Endodermal cell (in vitro differentiated cells): ENCODE results near the gene LCN2. TPM values are rescaled to one million over a fixed set of nuclear protein-coding genes. Genes with fewer than 3 reads are reported as not detected.

Experiments
- DNase-seq: peaks from one replicate; pipeline ENCODE4 v3.0.0-alpha.2; 2017
- H3K27ac ChIP-seq: 2 replicates; pipeline ENCODE4 v1.5.1; 2013; ENCODE audit warnings: mild to moderate bottlenecking, low read depth, low read length, moderate library complexity
- H3K27me3 ChIP-seq: 2 replicates; pipeline ENCODE4 v1.6.1; 2013; ENCODE audit warnings: mild to moderate bottlenecking, low read length, moderate library complexity; ENCODE audit not compliant: insufficient read depth, control insufficient read depth, poor library complexity, severe bottlenecking
- H3K36me3 ChIP-seq: 2 replicates; pipeline ENCODE4 v1.7.0; 2013; ENCODE audit warnings: mild to moderate bottlenecking, low read length, moderate library complexity; ENCODE audit not compliant: control insufficient read depth, insufficient read depth
- H3K4me1 ChIP-seq: one replicate; pipeline ENCODE4 v1.7.0; 2013; ENCODE audit warnings: low read length; ENCODE audit not compliant: control insufficient read depth, insufficient read depth
- H3K4me3 ChIP-seq: 2 replicates; pipeline ENCODE4 v1.5.1; 2013; ENCODE audit warnings: mild to moderate bottlenecking, low read length, moderate library complexity
- H3K9ac ChIP-seq: 2 replicates; pipeline ENCODE4 v1.6.1; 2013; ENCODE audit warnings: mild to moderate bottlenecking, low read length, moderate library complexity; ENCODE audit not compliant: poor library complexity, severe bottlenecking; ENCODE audit errors: extremely low read depth
- H3K9me3 ChIP-seq: 2 replicates; pipeline ENCODE4 v1.6.1; 2013; ENCODE audit warnings: mild to moderate bottlenecking, low read length, moderate library complexity; ENCODE audit not compliant: control insufficient read depth
- H3K27ac Mint-ChIP-seq: 2 replicates; pipeline ENCODE4 v1.8.0; 2020; ENCODE audit warnings: mixed read lengths
- H3K27me3 Mint-ChIP-seq: 2 replicates; pipeline ENCODE4 v1.8.0; 2021; ENCODE audit warnings: mild to moderate bottlenecking, mixed read lengths; ENCODE audit not compliant: insufficient read depth
- H3K36me3 Mint-ChIP-seq: 2 replicates; pipeline ENCODE4 v1.8.0; 2020; ENCODE audit warnings: low read depth, mixed read lengths
- H3K4me1 Mint-ChIP-seq: 2 replicates; pipeline ENCODE4 v1.8.0; 2020; ENCODE audit warnings: mixed read lengths
- H3K4me3 Mint-ChIP-seq: 2 replicates; pipeline ENCODE4 v1.8.0; 2020; ENCODE audit warnings: mild to moderate bottlenecking, moderate library complexity, mixed read lengths
- H3K9me3 Mint-ChIP-seq: 2 replicates; pipeline ENCODE4 v1.8.0; 2020; ENCODE audit warnings: mild to moderate bottlenecking, mixed read lengths
- WGBS, 2 experiments: methylation state at CpG; one replicate each; pipeline versions ENCODE4 v1.1.5 to v1.1.7; 2013; ENCODE audit warnings: missing lambda C conversion rate in 2 of 2, mixed read lengths in 1 of 2; ENCODE audit not compliant: insufficient coverage in 1 of 2, insufficient read length in 1 of 2; 5-methylcytosine and 5-hydroxymethylcytosine counted together
- total RNA-seq, 2 donors: library from RNA; stranded (reverse); fragmentation: NEBNext Ultra II Directional in 1 of 2; extraction: Animal tissue kit (Norgen Biotek cat#: 25700) in 1 of 2; gene quantifications; 2 replicates in 1 of 2; 3 replicates in 1 of 2; pipeline ENCODE4 v1.2.1, GENCODE V29; 2021
- TF ChIP-seq, protein P1 (sequence below): fragments of 200-600 bp; sonication (generic); conservative IDR thresholded peaks from 2 replicates; pipeline ENCODE4 v1.5.0; 2021; ENCODE audit warnings: antibody characterized with exemption, mild to moderate bottlenecking

LCN2 gene
- total RNA-seq, 2 donors from 2014 or later = not detected

DNA sequence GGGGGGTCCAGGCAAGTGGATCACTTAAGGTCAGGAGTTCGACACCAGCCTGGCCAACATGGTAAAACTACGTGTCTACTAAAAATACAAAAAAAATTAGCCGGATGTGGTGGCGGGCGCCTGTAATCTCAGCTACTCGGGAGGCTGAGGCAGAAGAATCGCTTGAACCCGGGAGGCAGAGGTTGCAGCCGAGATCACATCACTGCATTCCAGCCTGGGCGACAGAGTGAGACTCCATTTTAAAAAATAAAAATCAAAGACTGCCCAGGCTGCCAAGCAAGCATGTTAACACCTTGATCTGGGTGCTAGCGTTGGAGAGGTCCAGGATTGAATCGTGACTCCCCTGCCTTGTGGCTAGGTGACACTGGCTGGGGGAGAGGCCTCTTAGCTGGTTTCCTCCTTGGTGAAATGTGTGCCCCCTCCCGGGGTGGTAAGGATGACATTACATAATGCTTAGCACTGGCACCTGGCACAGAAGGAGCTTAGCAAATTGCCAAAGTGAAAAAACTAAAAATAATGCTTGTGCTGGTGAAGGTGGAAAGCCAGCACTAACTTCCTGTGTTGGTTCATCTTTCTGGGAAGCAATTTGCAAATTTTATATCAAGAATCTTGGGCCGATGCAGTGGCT is 44.3 kb downstream of the LCN2 start:
- Histone ChIP-seq H3K27me3 (no peaks in the 10 kb centered on the region), H3K4me1 (no peaks in the 10 kb centered on the region), H3K4me3 (no peak overlapping the region), H3K27ac (no peak overlapping the region), H3K9ac (no peak overlapping the region), H3K36me3 (peaks cover 11% of the 10 kb centered on the region), H3K9me3 (no peaks in the 10 kb centered on the region)
- TF ChIP-seq, protein P1, sequence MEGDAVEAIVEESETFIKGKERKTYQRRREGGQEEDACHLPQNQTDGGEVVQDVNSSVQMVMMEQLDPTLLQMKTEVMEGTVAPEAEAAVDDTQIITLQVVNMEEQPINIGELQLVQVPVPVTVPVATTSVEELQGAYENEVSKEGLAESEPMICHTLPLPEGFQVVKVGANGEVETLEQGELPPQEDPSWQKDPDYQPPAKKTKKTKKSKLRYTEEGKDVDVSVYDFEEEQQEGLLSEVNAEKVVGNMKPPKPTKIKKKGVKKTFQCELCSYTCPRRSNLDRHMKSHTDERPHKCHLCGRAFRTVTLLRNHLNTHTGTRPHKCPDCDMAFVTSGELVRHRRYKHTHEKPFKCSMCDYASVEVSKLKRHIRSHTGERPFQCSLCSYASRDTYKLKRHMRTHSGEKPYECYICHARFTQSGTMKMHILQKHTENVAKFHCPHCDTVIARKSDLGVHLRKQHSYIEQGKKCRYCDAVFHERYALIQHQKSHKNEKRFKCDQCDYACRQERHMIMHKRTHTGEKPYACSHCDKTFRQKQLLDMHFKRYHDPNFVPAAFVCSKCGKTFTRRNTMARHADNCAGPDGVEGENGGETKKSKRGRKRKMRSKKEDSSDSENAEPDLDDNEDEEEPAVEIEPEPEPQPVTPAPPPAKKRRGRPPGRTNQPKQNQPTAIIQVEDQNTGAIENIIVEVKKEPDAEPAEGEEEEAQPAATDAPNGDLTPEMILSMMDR = no peak
- peaks cover 13% of the 10 kb centered on the region for H3K36me3 Mint-ChIP-seq
- no peaks in the 10 kb centered on the region for H3K9me3 Mint-ChIP-seq
- no peak overlapping the region for H3K4me3 Mint-ChIP-seq
- no peak for DNase-seq
- 95 to 96% methylated on average over 14 of the region's 14 CpGs for WGBS, 2 experiments
- no peaks in the 10 kb centered on the region for H3K27me3 Mint-ChIP-seq
- H3K4me1 Mint-ChIP-seq = peaks cover 6% of the 10 kb centered on the region
- no peak overlapping the region for H3K27ac Mint-ChIP-seq

DNA sequence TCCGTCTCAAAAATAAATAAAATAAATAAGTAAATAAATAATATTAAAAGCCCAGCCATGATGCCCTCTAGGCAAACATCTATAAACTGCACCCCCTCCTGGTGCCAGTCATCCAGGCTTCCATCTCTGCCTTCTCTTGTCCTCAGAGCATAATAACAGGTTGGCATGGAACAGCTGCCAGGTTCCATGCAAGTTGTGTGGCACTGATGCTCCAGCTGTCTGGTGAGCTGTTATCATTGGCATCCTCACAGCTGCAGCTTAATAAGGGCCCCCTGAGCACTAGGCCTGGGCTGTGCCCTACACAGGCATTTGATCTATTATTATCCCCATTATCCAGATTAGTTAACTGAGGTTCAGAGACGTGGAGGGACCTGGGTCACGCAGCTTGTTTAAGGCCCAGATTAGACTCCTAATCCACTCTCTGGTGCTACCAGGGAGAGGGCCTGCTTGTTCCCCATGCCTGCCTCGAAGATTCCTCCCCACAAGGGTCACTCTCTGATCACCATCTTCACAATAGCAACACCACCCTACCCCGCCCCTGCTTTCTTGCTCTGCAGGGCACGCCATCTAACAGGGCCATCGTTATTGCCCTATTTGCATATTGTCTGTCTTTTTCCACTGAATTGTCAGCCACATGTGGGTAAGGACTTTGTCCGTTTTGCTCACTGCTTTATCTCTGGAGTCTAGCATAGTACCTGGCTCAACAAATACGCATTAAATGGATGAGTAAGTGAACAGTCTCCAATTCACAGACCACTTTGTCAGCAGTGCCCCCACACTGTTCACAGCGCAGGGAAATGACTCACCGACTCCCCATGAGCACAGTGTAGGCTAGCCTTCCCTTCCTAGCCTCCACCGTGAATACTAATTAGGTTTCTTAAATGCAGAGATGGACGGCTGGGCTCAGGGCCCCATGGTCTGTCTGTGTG is 52.5 kb downstream of the LCN2 start:
- Histone ChIP-seq H3K4me1 (peaks cover 5% of the 10 kb centered on the region), H3K27ac (peak overlapping the region; percentile 44), H3K27me3 (no peaks in the 10 kb centered on the region), H3K9ac (no peak overlapping the region), H3K9me3 (no peaks in the 10 kb centered on the region), H3K4me3 (no peak overlapping the region), H3K36me3 (no peaks in the 10 kb centered on the region)
- H3K36me3 Mint-ChIP-seq = no peaks in the 10 kb centered on the region
- H3K4me3 Mint-ChIP-seq = no peak overlapping the region
- 73 to 79% methylated on average over 12 of the region's 13 CpGs for WGBS, 2 experiments
- H3K9me3 Mint-ChIP-seq = no peaks in the 10 kb centered on the region
- H3K4me1 Mint-ChIP-seq = peaks cover 7% of the 10 kb centered on the region
- TF ChIP-seq, protein P1 = no peak
- DNase-seq = no peak
- peaks cover 4% of the 10 kb centered on the region for H3K27me3 Mint-ChIP-seq
- no peak overlapping the region for H3K27ac Mint-ChIP-seq

DNA sequence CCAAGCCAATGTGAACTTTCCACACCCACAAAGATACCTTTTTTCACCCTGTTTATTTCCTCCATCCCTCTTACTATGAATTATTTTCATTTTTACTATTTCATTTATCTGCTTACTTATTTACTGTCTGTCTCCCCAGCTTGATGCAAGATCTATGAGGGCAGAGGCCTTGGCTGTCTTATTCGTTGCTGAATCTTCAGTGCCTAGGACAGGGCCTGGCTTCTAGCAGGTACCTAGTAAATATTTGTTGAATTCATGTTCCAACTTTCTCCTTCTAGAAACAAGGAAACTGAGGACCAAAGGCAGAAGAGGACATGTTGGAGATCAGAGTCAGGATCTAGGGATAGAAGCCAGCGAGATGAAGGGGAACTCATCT is 53.4 kb downstream of the LCN2 start:
- peak overlapping the region; percentile 83 for H3K4me3 ChIP-seq
- TF ChIP-seq, protein P1 = no peak
- no peaks in the 10 kb centered on the region for H3K27me3 ChIP-seq
- peaks cover 12% of the 10 kb centered on the region for H3K4me1 Mint-ChIP-seq
- no peak overlapping the region for H3K27ac ChIP-seq
- DNase-seq = no peak
- no peaks in the 10 kb centered on the region for H3K9me3 ChIP-seq
- no peaks in the 10 kb centered on the region for H3K36me3 ChIP-seq
- H3K36me3 Mint-ChIP-seq = no peaks in the 10 kb centered on the region
- peaks cover 4% of the 10 kb centered on the region for H3K27me3 Mint-ChIP-seq
- H3K4me1 ChIP-seq = peaks cover 5% of the 10 kb centered on the region
- no peak overlapping the region for H3K27ac Mint-ChIP-seq
- 55 to 70% methylated on average over 2 of the region's 2 CpGs for WGBS, 2 experiments
- H3K9me3 Mint-ChIP-seq = no peaks in the 10 kb centered on the region
- no peak overlapping the region for H3K9ac ChIP-seq
- peak overlapping the region; percentile 67 for H3K4me3 Mint-ChIP-seq

Other genes starting within 250 kb of the LCN2 start
- gene ST6GALNAC6, start 249.8 kb upstream of the LCN2 start, total RNA-seq = 10 to 100 TPM; 42.3 to 44.2 TPM
- 10 to 100 TPM in 1 of 2 donors, 1 to 10 TPM in 1; 8.3 to 12.7 TPM for gene ST6GALNAC4, start 232.4 kb upstream of the LCN2 start, total RNA-seq
- 1 to 10 TPM; 6.6 to 9.3 TPM for gene PIP5KL1, start 218.7 kb upstream of the LCN2 start, total RNA-seq
- 10 to 100 TPM; 45.7 TPM for gene DPM2, start 211.6 kb upstream of the LCN2 start, total RNA-seq
- gene EEIG1, start 168.5 kb upstream of the LCN2 start, total RNA-seq = 10 to 100 TPM; 56.7 to 60.8 TPM
- gene NAIF1, start 82.1 kb upstream of the LCN2 start, total RNA-seq = 1 to 10 TPM; 6.2 to 6.6 TPM
- gene SLC25A25, start 81.2 kb upstream of the LCN2 start, total RNA-seq = 10 to 100 TPM; 12.9 to 13.1 TPM
- gene PTGES2, start 21.7 kb upstream of the LCN2 start, total RNA-seq = 10 to 100 TPM; 73.5 to 84.5 TPM
- gene BBLN, start 10.8 kb downstream of the LCN2 start, total RNA-seq = 10 to 100 TPM; 65.7 to 82.1 TPM
- gene CIZ1, start 42.1 kb downstream of the LCN2 start, total RNA-seq = 100 to 1,000 TPM; 115 to 117 TPM
- gene DNM1, start 53.9 kb downstream of the LCN2 start, total RNA-seq = 100 to 1,000 TPM in 1 of 2 donors, 10 to 100 TPM in 1; 55.8 to 147 TPM
- 100 to 1,000 TPM in 1 of 2 donors, 10 to 100 TPM in 1; 91.9 to 101 TPM for gene GOLGA2, start 126.6 kb downstream of the LCN2 start, total RNA-seq
- gene SWI5, start 126.8 kb downstream of the LCN2 start, total RNA-seq = 10 to 100 TPM; 33.4 to 46.9 TPM
- gene TRUB2, start 173.0 kb downstream of the LCN2 start, total RNA-seq = 10 to 100 TPM; 30.6 to 31.8 TPM
- 10 to 100 TPM; 48.1 to 50.7 TPM for gene COQ4, start 173.4 kb downstream of the LCN2 start, total RNA-seq
- 10 to 100 TPM; 22.4 to 25.0 TPM for gene SLC27A4, start 191.1 kb downstream of the LCN2 start, total RNA-seq
- gene URM1, start 221.9 kb downstream of the LCN2 start, total RNA-seq = 10 to 100 TPM; 51.5 to 60.4 TPM